ENCODE data around the gene CD79B. TPM values are rescaled to one million over a fixed set of nuclear protein-coding genes. Genes with fewer than 3 reads are reported as not detected.

Gene CD79B
- total and polyA plus RNA-seq, 9 of the 15 experiments (the other 6 are each of a cell fraction or from before 2014, with no cell fraction given): 0.15 to 0.62 (median 0.44) TPM; not detected in 2

DNA sequence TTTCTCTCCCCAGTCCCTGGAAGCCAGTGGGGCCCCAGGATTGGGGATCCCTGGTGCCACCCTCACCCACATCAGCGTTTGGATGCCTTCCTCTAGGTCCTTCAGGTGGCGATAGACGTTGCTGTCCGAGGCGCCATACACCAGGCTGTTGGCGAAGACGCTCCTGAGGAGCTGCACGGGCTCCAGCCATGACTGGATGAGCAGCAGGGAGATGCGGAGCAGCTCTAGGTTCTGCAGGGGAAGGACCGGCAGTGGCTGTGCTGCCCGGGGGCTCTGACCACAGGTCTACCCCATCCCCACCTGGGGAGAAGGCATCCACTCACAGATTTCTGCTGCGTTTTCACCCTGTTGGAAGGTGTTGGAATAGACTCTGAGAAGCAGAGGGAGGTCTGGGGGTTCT is 51.4 kb downstream of the CD79B start:
- Histone ChIP-seq H3K4me3 (no peak overlapping the region), H3K9me3 (replicated peaks; ENCODE audit: control insufficient read depth, insufficient read depth, low read depth, low read length) (no peaks in the 10 kb centered on the region), H3K27me3 (ENCODE audit: control insufficient read depth in 2 of 2, insufficient read depth in 2 of 2, low read length in 2 of 2) (peaks cover 5 to 46% of the 10 kb centered on the region in 2 experiments; a peak in 3 of 5 replicates), H3K36me3 (ENCODE audit: control insufficient read depth, insufficient read depth, low read length) (no peaks in the 10 kb centered on the region), H2AFZ (ENCODE audit: low read depth, low read length) (no peak overlapping the region), H3K27ac (ENCODE audit: extremely low read depth, low read depth, low read length) (no peak overlapping the region), H3K9me1 (ENCODE audit: control insufficient read depth, insufficient read depth, low read length) (no peaks in the 10 kb centered on the region), H4K20me1 (replicated peaks; ENCODE audit: control insufficient read depth, insufficient read depth, low read length) (no peaks in the 10 kb centered on the region), H3K4me1 (replicated peaks in 1 of 2; ENCODE audit: control insufficient read depth in 2 of 2, insufficient read depth in 2 of 2, low read length in 2 of 2) (peaks cover 0 to 3% of the 10 kb centered on the region in 2 experiments; a peak in 2 of 5 replicates), H3K4me2 (ENCODE audit: insufficient read depth, low read length) (no peak overlapping the region), H3K79me2 (ENCODE audit: control insufficient read depth, insufficient read depth, low read length) (no peaks in the 10 kb centered on the region), H3K9ac (ENCODE audit: insufficient read depth in 1 of 2, low read depth in 2 of 2, low read length in 2 of 2) (no peak overlapping the region)
- BruUV-seq (replicated peaks): no TSS peak
- TF ChIP-seq, protein P1, sequence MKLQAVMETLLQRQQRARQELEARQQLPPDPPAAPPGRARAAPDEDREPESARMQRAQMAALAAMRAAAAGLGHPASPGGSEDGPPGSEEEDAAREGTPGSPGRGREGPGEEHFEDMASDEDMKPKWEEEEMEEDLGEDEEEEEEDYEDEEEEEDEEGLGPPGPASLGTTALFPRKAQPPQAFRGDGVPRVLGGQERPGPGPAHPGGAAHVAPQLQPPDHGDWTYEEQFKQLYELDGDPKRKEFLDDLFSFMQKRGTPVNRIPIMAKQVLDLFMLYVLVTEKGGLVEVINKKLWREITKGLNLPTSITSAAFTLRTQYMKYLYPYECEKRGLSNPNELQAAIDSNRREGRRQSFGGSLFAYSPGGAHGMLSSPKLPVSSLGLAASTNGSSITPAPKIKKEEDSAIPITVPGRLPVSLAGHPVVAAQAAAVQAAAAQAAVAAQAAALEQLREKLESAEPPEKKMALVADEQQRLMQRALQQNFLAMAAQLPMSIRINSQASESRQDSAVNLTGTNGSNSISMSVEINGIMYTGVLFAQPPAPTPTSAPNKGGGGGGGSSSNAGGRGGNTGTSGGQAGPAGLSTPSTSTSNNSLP (IDR thresholded peaks at IDR 0.05; ENCODE audit: borderline replicate concordance, low read depth, low read length): no peak
- TF ChIP-seq, protein P2, sequence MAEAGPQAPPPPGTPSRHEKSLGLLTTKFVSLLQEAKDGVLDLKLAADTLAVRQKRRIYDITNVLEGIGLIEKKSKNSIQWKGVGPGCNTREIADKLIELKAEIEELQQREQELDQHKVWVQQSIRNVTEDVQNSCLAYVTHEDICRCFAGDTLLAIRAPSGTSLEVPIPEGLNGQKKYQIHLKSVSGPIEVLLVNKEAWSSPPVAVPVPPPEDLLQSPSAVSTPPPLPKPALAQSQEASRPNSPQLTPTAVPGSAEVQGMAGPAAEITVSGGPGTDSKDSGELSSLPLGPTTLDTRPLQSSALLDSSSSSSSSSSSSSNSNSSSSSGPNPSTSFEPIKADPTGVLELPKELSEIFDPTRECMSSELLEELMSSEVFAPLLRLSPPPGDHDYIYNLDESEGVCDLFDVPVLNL (CRISPR knock-in tag; IDR thresholded peaks at IDR 0.05; ENCODE audit: low read depth): no peak
- TF ChIP-seq, protein P3, sequence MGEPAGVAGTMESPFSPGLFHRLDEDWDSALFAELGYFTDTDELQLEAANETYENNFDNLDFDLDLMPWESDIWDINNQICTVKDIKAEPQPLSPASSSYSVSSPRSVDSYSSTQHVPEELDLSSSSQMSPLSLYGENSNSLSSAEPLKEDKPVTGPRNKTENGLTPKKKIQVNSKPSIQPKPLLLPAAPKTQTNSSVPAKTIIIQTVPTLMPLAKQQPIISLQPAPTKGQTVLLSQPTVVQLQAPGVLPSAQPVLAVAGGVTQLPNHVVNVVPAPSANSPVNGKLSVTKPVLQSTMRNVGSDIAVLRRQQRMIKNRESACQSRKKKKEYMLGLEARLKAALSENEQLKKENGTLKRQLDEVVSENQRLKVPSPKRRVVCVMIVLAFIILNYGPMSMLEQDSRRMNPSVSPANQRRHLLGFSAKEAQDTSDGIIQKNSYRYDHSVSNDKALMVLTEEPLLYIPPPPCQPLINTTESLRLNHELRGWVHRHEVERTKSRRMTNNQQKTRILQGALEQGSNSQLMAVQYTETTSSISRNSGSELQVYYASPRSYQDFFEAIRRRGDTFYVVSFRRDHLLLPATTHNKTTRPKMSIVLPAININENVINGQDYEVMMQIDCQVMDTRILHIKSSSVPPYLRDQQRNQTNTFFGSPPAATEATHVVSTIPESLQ (CRISPR knock-in tag; IDR thresholded peaks at IDR 0.05): no peak
- no peak for TF ChIP-seq ZNF197 (CRISPR knock-in tag; IDR thresholded peaks at IDR 0.05; ENCODE audit: low read depth)
- TF ChIP-seq, protein P4, sequence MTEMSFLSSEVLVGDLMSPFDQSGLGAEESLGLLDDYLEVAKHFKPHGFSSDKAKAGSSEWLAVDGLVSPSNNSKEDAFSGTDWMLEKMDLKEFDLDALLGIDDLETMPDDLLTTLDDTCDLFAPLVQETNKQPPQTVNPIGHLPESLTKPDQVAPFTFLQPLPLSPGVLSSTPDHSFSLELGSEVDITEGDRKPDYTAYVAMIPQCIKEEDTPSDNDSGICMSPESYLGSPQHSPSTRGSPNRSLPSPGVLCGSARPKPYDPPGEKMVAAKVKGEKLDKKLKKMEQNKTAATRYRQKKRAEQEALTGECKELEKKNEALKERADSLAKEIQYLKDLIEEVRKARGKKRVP (CRISPR knock-in tag; IDR thresholded peaks at IDR 0.05): no peak
- TF ChIP-seq BHLHE40 (IDR thresholded peaks at IDR 0.05; ENCODE audit: low read length): no peak
- TF ChIP-seq, protein P5, sequence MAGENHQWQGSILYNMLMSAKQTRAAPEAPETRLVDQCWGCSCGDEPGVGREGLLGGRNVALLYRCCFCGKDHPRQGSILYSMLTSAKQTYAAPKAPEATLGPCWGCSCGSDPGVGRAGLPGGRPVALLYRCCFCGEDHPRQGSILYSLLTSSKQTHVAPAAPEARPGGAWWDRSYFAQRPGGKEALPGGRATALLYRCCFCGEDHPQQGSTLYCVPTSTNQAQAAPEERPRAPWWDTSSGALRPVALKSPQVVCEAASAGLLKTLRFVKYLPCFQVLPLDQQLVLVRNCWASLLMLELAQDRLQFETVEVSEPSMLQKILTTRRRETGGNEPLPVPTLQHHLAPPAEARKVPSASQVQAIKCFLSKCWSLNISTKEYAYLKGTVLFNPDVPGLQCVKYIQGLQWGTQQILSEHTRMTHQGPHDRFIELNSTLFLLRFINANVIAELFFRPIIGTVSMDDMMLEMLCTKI (IDR thresholded peaks at IDR 0.05; ENCODE audit: partially characterized antibody): no peak
- ChIA-PET CTCF (ENCODE audit: low intra/inter-chr PET ratio) (no interaction called here), POLR2A (interaction anchor here (0.8 to 1.5 kb wide), 4 partner anchors 18 to 265 kb away, joined by 3 to 5 read pairs (median 4); no protein-coding TSS in a partner anchor)
- intact Hi-C loops (cut with micrococcal nuclease) (no loop called here), in situ Hi-C loops (cut with MboI) (no loop called here)
- no peak for FAIRE-seq
- no peak for ATAC-seq
- 34% methylated on average over 12 of the region's 12 CpGs for WGBS (ENCODE audit: insufficient coverage, low coverage, missing lambda C conversion rate)
- no peak for DNase-seq (ENCODE audit: extremely low read depth in 1 of 4, low spot score in 3 of 4)
